GM12878 (cell line): Measurements from ENCODE around the gene EED. TPM values are rescaled to one million over a fixed set of nuclear protein-coding genes. Genes with fewer than 3 reads are reported as not detected.

Experiments used
- ASH2L ChIP-seq: fragments of 300-600, 200-600 bp; sonication (generic); IDR thresholded peaks from 2 replicates; pipeline ENCODE4 v1.6.1; 2017; ENCODE audit warnings: low read depth, mild to moderate bottlenecking, borderline replicate concordance
- CEBPZ ChIP-seq: fragments of 150-350 bp; IDR thresholded peaks from 2 replicates; pipeline ENCODE4 v1.6.1; 2016; ENCODE audit warnings: low read depth, low read length
- CHD2 ChIP-seq: IDR thresholded peaks from 2 replicates; pipeline ENCODE4 v1.6.1; 2011; ENCODE audit warnings: low read depth, low read length, improper control_type of control experiment, borderline replicate concordance
- HCFC1 ChIP-seq: fragments of 150-350 bp; IDR thresholded peaks from 2 replicates; pipeline ENCODE4 v1.6.1; 2014; ENCODE audit warnings: low read length
- HSF1 ChIP-seq: fragments of 150-350 bp; IDR thresholded peaks from 2 replicates; pipeline ENCODE4 v1.6.1; 2014; ENCODE audit warnings: mild to moderate bottlenecking, low read depth, low read length
- IRF5 ChIP-seq: fragments of 450-650 bp; IDR thresholded peaks from 2 replicates; pipeline ENCODE4 v1.6.1; 2017; ENCODE audit warnings: borderline replicate concordance
- JUND ChIP-seq: IDR thresholded peaks from 2 replicates; pipeline ENCODE4 v1.6.1; 2012; ENCODE audit warnings: low read depth, mild to moderate bottlenecking, low read length, improper control_type of control experiment, moderate library complexity
- LARP7 ChIP-seq: fragments of 450-650 bp; IDR thresholded peaks from 2 replicates; pipeline ENCODE4 v1.6.1; 2017; ENCODE audit warnings: mild to moderate bottlenecking
- NFYB ChIP-seq: IDR thresholded peaks from 2 replicates; pipeline ENCODE4 v1.6.1; 2011; ENCODE audit warnings: low read depth, mild to moderate bottlenecking, low read length, improper control_type of control experiment, moderate library complexity; ENCODE audit not compliant: insufficient read depth
- NR2C2 ChIP-seq: IDR thresholded peaks from 2 replicates; pipeline ENCODE4 v1.6.1; 2011; ENCODE audit warnings: borderline replicate concordance, low read depth; ENCODE audit not compliant: control insufficient read depth, insufficient read length
- PAX8 ChIP-seq: fragments of 450-650 bp; IDR thresholded peaks from 2 replicates; pipeline ENCODE4 v1.6.1; 2017; ENCODE audit warnings: mild to moderate bottlenecking, moderate library complexity
- POLR2AphosphoS2 ChIP-seq: IDR thresholded peaks from 2 replicates; pipeline ENCODE4 v1.6.1; 2011; ENCODE audit warnings: low read depth, mild to moderate bottlenecking, low read length, improper control_type of control experiment, moderate library complexity
- RCOR1 ChIP-seq: conservative IDR thresholded peaks from 2 replicates; pipeline ENCODE4 v1.6.1; 2012; ENCODE audit warnings: low read depth, low read length, improper control_type of control experiment
- RFX5 ChIP-seq: IDR thresholded peaks from 2 replicates; pipeline ENCODE4 v1.6.1; 2011; ENCODE audit warnings: low read depth, low read length, improper control_type of control experiment
- RUNX3 ChIP-seq: IDR thresholded peaks from 2 replicates; pipeline ENCODE4 v1.6.1; 2012; ENCODE audit warnings: low read length, inconsistent platforms
- SKIL ChIP-seq: fragments of 450-650 bp; IDR thresholded peaks from 2 replicates; pipeline ENCODE4 v1.6.1; 2017; ENCODE audit warnings: mild to moderate bottlenecking, low read depth, inconsistent platforms; ENCODE audit not compliant: poor library complexity, severe bottlenecking
- SMAD5 ChIP-seq: IDR thresholded peaks from 2 replicates; pipeline ENCODE4 v1.6.1; 2016; ENCODE audit warnings: antibody characterized with exemption, low read depth
- SREBF2 ChIP-seq: IDR thresholded peaks from 2 replicates; pipeline ENCODE4 v1.6.1; 2012; ENCODE audit warnings: mild to moderate bottlenecking, low read length
- STAT1 ChIP-seq: fragments of 450-650 bp; conservative IDR thresholded peaks from 2 replicates; pipeline ENCODE4 v1.6.1; 2014; ENCODE audit warnings: antibody characterized with exemption, mild to moderate bottlenecking
- SUPT20H ChIP-seq: IDR thresholded peaks from 2 replicates; pipeline ENCODE4 v1.6.1; 2011; ENCODE audit warnings: low read depth, mild to moderate bottlenecking, low read length, moderate library complexity, borderline replicate concordance; ENCODE audit not compliant: control insufficient read depth
- TCF12 ChIP-seq: IDR thresholded peaks from 2 replicates; pipeline ENCODE4 v1.6.1; 2011; ENCODE audit warnings: low read depth, mild to moderate bottlenecking, low read length
- TCF7 ChIP-seq: IDR thresholded peaks from 2 replicates; pipeline ENCODE4 v1.6.1; 2014; ENCODE audit warnings: antibody characterized with exemption, borderline replicate concordance
- ZZZ3 ChIP-seq: IDR thresholded peaks from 2 replicates; pipeline ENCODE4 v1.6.1; 2011; ENCODE audit warnings: low read depth; ENCODE audit not compliant: control insufficient read depth, insufficient read length
- polyA plus RNA-seq, 11 experiments: library from polyadenylated mRNA; depleted of rRNA in 4 of 11; unstranded in 6 of 11; stranded (reverse) in 5 of 11; fragments of >200 nt; fragmentation: Nextera tagmentation in 4 of 11; fragmentation: Illumina TruSeq in 1 of 11; extraction: Ambion mirVana in 4 of 11; extraction: Trizol in 1 of 11; gene quantifications; 1 replicate in 1 of 11; 2 replicates in 10 of 11; pipeline versions ENCODE4 v1.2.1 to v1.2.3, GENCODE V29; 2011 to 2016; ENCODE audit warnings: inconsistent platforms in 2 of 11, missing spikeins in 2 of 11, low read depth in 1 of 11
- total RNA-seq, 4 experiments: library from RNA; depleted of rRNA in 3 of 4; stranded (reverse); fragments of >200 nt in 3 of 4; fragmentation: Illumina TruSeq in 1 of 4; extraction: Trizol in 1 of 4; gene quantifications; 2 replicates each; pipeline versions ENCODE4 v1.2.1 to v1.2.3, GENCODE V29; 2013 to 2021

EED gene
- total and polyA plus RNA-seq, 10 of the 15 experiments (the other 5 are each of a cell fraction or from before 2014, with no cell fraction given): 41.5 to 140 (median 72.2) TPM

GRCh38 chr11:86302092-86302793, 57.7 kb downstream of the EED start, which contains the start of gene HIKESHI (continued):
- TF ChIP-seq LARP7 (peak; percentile 84), JUND (no peak), RCOR1 (peak; percentile 77; the same call in 1 of the 2 replicates), RFX5 (no peak), ZZZ3 (no peak), SMAD5 (peak; percentile 28; the same call in 1 of the 2 replicates), HCFC1 (peak; percentile 100), SUPT20H (no peak), IRF5 (no peak), HSF1 (peak; percentile 93), SREBF2 (no peak), SKIL (no peak), NFYB (no peak), PAX8 (no peak), POLR2AphosphoS2 (0 out of 2 replicates have a peak, but pooled peaks have one; percentile 52), ASH2L (peak; percentile 98), STAT1 (peak; percentile 91), TCF12 (0 out of 2 replicates have a peak, but pooled peaks have one; percentile 15), CEBPZ (no peak), CHD2 (peak; percentile 93), TCF7 (0 out of 2 replicates have a peak, but pooled peaks have one; percentile 51), NR2C2 (peak; percentile 93), RUNX3 (peak; percentile 48)
